Measurements from ENCODE around the gene MDC1.
"Not testable (repeated sequence)": the region's sequence is repeated elsewhere in the genome, so short reads cannot be mapped to it uniquely, and the experiment has no call there.

MDC1 gene

DNA sequence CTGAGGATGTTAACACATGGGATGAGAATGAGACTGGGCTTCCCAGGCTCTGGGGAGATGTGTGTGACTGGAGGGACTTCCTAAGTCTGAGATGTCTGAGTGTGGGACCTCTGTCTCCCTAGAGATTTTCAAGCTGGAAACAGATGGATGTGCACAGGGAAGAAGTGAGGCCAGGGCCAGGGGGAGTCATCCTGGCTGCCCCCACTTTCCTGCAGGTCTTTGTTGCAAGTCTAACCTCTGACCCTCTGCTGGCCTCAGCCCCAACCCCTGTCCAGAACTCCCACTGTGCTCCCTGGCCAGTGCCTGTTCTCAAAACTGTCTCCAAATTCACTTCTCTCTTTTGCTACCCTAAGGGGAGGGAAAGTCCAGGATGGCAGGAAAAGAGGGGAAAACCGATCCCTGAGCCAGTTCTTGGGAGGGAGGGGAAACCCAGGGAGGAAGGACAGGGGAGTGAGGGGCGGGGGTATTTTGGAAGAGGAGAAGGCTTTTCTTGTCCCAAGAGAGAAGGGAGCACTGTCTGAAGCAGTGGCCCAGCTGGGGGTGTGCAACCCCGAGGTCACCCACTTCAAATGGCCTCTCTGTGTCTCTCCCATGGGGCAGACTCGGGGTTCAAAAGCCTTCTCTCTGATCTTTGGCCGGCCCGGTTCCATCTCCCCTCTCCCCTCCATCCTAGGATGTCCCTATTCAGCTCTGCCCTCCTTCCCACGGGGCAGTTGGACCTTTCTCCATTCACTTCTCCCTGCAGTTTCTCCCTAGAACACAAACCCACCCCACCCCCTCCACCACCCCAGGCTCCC lies 33.7 kb downstream of the MDC1 start:
- no peak for DNase-seq (ENCODE audit: low read depth)

DNA sequence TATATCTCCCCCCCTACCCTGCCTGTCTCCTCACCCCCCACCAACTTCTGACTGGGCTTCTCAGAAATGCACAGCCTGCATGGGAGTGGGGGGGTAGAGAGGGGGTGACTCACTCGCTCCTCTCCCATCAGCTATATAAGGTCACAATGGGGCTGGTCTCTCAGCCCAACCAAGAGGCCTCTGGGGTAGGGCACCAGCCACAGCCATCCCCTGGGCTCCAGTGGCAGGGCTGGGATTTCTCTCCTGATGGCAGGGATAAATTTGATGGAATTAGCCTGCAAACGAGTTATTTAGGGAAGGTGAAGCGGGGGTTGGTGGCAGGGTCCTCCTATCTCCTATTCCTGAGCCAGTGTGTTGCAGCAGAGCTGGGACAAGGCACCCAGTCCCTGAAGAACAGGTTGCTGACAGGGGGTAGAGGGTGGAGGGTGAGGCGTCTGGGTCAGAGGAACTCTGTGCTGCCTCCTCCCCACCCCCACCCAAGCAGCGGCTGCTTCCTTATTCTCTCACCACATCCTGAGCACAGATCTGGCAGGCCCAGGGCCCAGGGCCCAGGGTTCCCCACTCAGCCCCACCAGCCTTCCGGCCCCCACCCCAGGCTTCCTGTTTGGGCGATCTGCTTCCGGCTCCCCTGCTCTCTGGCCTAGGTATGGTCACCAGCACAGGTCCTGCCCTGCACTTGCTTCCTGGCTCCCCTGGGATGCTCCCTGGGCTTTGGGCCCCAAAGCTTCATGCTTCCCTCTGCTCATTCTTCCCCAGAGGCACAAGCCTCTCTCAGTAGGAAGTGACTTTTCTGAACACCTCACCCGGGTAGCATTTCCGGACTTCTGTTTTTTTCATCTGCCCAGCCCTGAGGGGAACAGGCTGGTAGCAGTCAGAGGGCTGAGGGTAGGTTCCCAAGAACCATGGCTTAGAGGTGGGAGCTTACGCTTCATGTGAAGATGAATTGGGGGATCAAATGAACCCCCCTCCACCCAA lies 34.7 kb downstream of the MDC1 start:
- DNase-seq (ENCODE audit: low read depth) = peak; percentile 95

DNA sequence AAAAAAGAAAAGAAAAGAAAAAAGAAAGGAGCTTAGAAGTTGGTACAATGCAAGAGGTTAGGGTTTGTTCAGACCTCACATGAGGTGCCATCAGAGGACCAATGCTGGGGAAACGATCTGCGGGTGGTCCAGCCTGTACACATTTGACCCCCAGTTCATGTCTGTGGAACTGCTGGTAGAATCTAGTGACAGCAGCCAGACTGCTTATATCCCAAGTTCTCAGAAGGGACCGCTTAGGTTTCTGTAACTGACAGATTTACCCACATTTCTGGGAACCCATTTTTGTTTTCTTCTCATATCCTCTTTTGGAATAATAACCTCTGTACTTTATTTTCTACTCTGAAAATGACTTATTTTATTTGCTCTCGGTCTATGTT lies 35.3 kb downstream of the MDC1 start:
- no peak for DNase-seq (ENCODE audit: low read depth)

DNA sequence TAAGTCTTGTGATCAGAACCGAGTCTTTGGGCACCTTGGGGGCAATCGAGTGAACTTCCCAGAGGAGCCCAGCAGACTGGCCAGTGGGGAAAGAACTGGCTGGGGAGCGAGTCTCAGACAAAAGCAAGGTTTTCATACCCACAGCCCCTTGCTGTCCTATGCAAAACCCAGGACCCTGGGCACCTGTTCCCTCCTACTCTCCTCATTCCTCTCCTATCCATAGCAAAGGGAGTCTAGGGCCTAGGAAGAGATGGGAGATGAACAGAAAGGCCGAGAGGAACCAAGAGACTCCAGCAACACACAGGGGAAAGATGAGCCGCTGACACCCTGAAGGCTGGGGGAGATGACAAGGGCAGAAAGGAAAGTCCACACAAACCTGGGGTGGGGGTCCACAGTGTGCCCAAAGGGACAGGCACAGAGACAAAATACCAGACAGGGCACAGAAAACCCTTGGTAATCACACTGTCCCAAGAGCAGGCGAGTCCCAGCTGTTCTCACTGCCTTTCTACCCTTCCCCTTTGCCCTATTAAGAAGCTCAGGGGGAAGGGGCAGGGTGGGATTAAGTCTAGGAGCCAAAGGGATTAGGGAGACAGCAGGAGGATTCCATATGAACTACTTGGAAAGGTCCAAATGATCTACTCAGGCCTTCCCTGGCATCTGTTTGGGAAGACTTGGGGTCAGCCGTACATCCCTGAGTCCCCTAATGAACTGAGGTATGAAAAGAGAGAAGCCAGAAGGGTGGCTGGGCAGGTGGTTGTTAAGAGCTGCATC lies 37.1 kb downstream of the MDC1 start:
- no peak for DNase-seq (ENCODE audit: low read depth)

DNA sequence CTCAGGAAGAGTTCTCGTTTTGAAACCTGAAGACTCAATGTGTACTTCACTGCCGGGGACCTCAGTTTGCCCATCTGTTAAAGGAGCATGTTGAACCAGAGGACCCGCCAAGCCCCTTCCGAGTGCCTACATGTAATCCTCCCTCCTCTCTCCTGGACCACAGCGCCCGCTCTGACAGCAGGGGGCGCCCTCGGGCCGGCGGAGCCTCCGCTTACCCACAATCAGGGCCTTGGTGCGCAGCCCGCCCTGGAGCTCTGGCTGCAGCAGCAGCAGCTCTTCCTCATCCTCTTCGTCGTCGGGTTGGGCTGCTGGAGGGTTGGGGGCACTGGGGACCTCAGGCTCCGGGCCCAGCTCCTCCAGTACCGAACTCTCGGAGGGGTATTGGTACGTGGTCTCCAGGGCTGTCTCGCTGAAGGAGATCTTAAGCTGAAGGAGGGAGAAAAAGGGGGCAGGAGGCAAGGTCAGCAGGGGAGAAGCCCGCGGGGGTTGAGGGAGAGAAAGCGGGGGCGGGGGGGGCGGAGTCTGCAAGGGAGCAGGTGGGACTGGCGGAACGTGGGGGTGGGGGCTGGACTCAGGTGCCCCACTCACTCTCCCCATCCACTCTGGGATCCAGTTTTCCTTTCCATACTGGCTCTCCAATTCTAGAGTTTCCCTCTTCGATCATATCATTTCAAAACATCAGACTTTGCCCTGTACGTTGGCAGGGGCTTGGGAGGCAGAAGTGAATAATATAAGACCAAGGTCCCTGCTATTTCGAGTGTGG lies 37.9 kb downstream of the MDC1 start:
- DNase-seq (ENCODE audit: low read depth) = peak; percentile 78

DNA sequence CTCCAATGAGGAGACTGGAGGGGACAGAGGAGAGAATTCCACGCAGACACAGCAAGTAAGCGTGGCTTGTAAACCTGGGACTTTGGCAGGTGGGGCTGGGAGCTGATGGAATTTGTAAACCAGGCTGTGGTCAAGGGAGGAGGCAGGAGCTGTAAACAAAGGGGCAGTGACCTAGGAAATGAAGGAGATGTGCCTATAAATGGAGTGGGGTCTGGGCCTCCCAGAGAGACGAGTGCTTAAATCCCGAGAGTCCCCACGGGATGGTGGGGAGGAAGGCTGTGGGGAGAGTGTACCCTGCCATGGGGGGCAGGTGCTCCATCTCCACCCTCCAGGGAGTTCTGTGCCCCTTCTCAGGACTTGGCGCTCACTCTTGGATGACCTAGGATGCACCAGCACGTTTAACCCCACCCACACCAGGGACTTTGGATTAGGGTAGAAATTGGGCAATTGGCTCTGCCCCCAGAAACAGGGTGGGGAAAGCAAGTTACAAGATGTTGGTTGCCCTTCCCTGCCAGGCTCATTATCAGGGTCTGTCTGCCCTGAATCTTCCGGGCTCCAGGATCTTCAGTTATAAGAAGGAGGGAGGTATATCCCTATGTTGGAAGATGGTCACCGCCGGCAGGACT lies 40.3 kb downstream of the MDC1 start:
- DNase-seq (ENCODE audit: low read depth) = no peak

DNA sequence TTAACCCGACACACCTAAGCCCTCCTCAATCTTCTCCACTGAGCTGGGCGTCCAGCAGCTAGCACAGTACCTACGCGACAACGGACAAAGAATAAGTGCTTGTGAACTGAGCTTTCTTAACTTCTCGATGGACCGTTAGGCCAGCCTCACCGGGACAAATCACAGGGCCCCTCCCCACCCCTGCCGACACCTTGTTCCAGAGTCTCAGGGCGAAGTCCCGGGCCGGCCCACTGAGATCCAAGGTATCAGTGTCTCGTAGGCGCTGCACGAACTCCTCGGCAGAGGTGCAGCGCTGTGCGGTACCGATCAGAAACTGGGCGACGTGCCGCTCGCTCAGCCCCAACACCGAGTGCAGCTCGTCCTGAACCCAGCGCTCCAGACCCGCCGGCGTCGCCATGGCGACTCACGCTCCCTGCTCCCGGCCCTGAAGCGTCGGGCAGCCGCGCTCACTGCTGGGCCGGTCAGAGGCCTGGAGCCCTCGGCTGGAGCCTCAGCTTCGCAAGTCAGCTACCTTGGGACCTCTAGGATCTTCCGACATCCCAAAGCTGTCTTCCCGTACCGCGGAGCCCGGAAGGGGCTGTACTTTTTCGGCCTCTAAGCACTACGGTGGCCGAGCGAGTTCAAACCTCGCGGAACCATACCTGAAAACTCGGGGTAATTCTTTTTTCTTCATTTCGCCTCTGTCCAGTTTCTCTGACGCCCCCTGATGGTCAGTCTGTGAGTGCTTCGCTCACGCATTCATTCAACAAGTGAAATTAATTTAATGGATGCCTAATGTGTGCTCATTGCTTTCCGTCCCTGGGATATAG lies 44.4 kb downstream of the MDC1 start, which contains the start of gene DHX16:
DHX16 (minus strand) TSS at position 562 of the 809 bp plus-strand sequence; CDS start at position 397, 165 bp downstream.
- DNase-seq (ENCODE audit: low read depth) = peak; percentile 97

DNA sequence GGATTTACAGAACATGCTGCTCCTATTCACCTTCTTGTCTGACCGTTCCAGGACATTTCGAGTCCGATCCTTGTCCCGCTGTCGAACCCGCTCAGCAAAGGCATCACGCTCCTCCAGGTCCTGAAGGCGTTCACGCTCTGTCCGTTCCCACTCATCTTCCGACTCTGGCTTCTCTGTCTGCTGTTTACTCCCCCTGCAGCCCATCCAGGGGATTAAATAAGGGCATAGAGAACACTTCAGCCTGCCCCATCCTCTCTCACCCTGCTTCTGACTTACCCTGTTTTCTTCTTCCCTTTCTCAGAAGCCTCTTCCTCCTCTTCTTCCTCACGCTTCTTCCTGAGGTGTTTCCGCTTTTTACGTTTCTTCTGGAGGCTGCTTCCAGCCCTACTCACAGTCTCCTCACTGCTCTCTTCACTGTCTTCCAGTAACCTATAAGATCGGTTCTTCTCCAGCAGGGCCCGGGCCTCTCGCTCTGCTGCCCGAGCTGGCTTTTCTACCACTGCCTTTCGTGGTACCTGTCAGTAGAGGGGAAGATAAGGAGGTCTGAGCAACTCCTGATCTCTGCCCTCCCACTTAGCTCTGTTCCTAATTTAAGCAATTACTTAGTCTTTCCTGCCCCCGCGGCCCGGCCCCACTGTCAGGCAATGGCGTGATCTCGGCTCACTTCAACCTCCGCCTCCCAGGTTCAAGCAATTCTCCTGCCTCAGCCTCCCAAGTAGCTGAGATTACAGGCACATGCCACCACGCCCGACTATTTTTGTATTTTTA lies 46.1 kb downstream of the MDC1 start:
- no peak for DNase-seq (ENCODE audit: low read depth)

DNA sequence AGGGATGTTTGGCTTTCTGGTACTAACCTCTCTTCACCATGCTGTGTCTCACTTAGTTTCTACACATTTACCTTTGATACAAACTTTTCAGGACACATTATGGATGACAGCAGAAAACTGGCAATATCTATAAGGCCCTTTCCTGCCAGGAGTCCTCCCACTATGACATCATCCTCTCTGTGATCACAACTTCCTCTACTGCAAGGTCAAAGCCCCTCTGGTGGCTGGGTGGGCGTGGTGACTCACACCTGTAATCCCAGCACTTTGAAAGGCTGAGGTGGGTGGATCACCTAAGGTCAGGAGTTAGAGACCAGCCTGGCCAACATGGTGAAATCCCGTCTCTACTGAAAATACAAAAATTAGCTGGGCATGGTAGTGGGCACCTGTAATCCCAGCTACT lies 50.8 kb downstream of the MDC1 start:
- DNase-seq (ENCODE audit: low read depth) = not testable (repeated sequence)

DNA sequence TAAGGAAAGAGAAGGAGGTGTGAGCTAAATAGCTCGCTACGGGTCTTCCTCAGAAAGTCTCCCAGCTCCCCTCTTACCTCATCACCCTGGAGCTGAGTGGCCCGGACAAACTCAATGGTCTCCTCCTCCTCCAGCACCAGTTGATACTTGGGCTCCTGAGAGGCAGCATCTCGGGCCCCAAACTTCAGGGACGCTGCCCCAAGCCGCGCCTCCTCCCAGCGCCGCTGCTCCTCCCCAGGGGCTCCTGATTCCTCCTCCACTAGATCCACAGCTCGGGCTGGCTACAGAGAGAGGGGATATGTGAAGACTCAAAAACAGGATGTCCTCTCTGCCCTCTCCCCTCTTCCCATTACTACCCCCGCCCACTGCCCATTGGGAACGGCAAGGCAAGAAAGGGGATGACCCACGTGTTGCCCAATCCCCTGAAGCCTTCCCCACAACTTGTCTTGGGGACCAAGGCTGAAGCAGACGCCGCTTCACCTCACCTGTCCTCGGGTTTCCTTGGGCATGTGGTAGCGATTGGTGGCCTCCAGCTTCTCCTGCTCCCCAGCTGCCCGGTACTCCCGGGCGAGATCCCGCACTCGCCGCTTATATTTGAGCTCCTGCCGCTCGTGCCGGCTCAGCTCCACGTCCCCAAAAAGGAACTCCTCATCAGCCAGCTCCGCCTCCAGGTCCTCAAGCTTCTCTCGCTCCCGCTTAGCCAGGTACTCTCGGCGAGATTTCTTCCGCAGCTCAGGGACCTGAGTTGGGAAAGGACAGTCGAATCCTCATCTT lies 51.9 kb downstream of the MDC1 start:
- no peak for DNase-seq (ENCODE audit: low read depth)

DNA sequence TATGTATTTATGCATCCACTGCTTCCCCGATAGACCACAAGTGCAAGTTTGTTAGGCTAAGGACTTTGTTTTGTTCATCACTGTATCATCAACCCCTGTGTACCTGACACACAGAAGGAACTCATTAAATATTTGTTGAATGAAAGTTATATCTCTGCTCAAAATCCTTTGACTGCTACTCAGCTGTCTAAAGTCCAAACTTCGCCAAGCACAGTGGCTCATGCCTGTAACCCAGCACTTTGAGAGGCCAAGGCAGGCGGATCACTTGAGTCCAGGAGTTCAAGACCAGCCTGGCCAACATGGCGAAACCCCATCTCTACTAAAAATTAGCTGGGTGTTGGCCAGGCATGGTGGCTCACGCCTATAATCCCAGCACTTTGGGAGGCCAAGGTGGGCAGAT lies 59.2 kb downstream of the MDC1 start:
- not testable (repeated sequence) for DNase-seq (ENCODE audit: low read depth)

DNA sequence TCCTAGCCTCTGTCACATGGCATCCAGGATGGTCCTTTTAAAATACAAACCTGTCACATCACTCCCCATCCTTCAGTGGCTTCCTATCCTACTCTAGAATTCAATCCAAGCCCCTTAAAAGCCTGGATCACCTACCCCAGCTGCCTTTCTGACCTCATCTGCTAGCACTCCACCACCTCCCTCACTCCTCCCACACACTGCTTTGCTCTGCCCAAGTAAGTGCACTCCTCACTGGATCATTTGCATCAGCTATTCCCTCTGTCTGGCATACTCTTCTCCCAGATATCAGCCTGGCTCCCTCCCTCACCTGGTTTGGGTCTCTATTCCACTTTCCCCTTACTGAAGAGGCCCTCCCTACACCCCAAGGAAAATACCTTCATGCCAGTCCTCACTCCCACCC lies 59.6 kb downstream of the MDC1 start:
- no peak for DNase-seq (ENCODE audit: low read depth)

DNA sequence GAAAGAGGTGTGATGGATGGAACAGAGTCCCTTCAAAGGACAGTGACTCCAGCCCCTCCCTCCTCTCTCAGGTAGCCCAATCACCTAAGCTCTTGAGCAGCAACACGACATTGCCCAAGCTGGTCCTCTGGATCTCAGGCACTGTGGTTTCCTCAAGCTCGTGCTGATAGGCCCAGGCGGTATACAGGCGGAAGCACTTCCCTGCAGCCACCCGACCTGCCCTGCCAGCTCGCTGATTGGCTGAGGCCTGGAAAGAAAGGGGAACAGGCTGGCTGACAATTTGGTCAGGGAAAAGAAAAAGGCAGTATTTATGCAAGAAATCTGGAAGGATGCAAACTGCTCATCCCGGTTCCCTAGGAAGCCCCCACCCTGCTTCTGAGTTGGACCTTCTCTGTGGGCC lies 60.6 kb downstream of the MDC1 start:
- no peak for DNase-seq (ENCODE audit: low read depth)

DNA sequence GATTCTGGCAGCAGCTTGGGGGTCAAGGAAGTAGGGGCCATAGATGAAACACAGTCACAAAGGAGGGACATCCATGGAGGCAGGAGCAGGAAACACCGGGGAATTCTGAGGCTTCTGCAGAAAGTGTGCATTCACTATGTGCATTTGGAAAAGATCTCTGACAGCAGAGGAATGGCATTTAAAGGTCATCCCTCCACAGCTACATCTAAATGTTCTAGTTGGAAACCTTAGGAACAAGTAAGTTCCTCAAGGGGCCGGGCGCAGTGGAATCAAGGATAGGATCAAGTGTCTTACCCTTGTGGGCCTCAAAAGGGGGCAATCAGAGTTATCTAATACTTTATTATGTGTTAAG lies 61.4 kb downstream of the MDC1 start:
- DNase-seq (ENCODE audit: low read depth) = peak; percentile 11

DNA sequence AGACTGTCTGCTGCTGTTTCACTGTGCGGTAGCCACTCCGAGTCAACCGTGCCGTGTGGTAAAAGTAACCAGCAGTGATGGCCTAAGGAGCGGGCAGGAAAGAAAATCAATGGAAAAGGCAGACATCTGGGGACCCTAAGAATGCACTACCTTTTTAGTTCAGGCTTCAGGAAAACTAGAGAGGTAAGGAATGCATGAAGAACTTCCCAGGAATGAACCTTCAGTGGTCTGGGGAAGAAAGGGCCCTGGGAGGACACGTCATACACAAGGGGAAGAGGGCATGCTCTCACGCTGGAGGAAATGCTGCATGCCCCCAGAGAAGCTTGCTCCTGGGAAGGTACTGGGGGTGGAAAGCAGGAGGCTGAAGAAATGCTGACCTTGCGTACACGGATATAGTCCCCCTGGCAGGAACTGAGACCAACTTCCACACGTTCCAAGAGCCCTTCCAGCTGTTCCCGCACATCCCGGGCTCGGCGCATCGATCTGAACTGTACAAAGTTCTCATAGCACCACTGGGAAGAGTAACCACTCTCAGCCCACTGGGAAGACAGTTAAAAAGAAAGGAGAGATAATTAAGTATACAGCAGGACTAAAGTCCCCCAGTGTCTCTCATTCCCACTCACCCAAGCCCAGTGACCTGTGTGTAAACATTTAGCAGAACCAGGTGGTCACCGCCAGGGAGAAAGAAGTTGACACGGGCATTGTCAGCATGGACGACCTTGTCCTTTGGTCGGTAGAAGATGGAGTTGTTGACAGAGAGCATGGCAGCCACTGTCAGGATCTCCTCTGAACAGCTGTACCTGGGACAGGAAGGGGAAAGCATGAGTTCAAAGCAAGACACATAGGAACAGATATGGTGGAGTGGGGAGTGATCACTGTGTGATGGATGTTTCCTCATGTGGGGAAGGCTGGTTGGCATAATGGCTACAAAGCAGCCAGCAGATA lies 62.0 kb downstream of the MDC1 start:
- DNase-seq (ENCODE audit: low read depth) = no peak

DNA sequence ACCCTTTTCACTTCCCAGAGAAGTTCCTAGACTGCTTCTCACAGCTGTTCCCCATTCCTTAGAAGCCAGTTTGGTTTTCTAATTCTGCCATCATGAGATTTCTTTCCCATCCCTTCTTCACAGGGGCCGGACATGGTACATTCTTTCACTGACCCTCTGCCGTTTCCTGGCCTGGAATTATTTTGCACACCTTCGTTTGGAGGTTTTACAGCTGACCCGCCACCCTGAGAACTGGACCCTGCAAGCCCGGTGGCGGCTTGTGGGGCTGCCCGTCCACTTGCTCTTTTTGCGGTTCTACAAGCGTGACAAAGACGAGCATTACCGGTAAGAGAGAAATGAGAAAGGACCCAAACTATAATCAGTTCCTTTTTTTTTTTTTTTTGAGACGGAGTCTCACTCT lies 65.9 kb downstream of the MDC1 start:
- DNase-seq (ENCODE audit: low read depth) = no peak
